A549 (cell line): Measurements from ENCODE around the gene HCRTR1. TPM values are rescaled to one million over a fixed set of nuclear protein-coding genes. Genes with fewer than 3 reads are reported as not detected.

ENCODE experiments used
- ATAC-seq, 2 experiments: fragments of 200-7000 bp in 1 of 2; fragments of >200 bp in 1 of 2; cut with Nextera tagmentation in 1 of 2; cut with Tn5 transposase in 1 of 2; 3 replicates each; pipeline versions ENCODE4 v1.8.0 to v1.9.1; 2018 to 2020; ENCODE audit warnings: mild to moderate bottlenecking in 1 of 2, moderate library complexity in 1 of 2
- CTCF ChIA-PET: fragments of 300-600 bp; sonication (Branson Sonifier 250); formaldehyde crosslinking; extraction: SDS; loops from one replicate; lab custom pipeline; 2021; ENCODE audit warnings: antibody characterized with exemption, inconsistent platforms; lab: Yijun Ruan, JAX
- POLR2A ChIA-PET: fragments of 350-600 bp; formaldehyde crosslinking; extraction: SDS; loops from one replicate; lab custom pipeline; 2021; ENCODE audit warnings: antibody characterized with exemption, inconsistent platforms; lab: Yijun Ruan, JAX
- DNase-seq, 2 experiments: peaks; one replicate each; pipeline versions ENCODE4 v3.0.0 to v3.0.0-alpha.2; 2011 to 2016; ENCODE audit warnings: low read depth in 1 of 2, low spot score in 1 of 2
- FAIRE-seq: peaks from 2 replicates; lab custom pipeline; 2011; peaks lifted over from hg19 to GRCh38; lab: Jason Lieb, UNC
- H3K27ac ChIP-seq, 2 experiments: fragments of >200 bp; sonication (Bioruptor Twin); formaldehyde crosslinking; 3 replicates each; pipeline ENCODE4 v1.5.1; 2016 to 2017
- H3K4me1 ChIP-seq: fragments of >200 bp; sonication (Bioruptor Twin); formaldehyde crosslinking; 3 replicates; pipeline ENCODE4 v1.6.1; 2016
- H3K4me2 ChIP-seq: fragments of >200 bp; sonication (Bioruptor Twin); formaldehyde crosslinking; 3 replicates; pipeline ENCODE4 v1.6.1; 2016
- H3K4me3 ChIP-seq: fragments of >200 bp; sonication (Bioruptor Twin); formaldehyde crosslinking; 3 replicates; pipeline ENCODE4 v1.5.1; 2016
- H3K9me3 ChIP-seq: fragments of >200 bp; sonication (Bioruptor Twin); formaldehyde crosslinking; 3 replicates; pipeline ENCODE4 v1.6.1; 2016
- CBX2 ChIP-seq: fragments of 200-600 bp; sonication (generic); IDR thresholded peaks from 2 replicates; pipeline ENCODE4 v1.6.1; 2016; ENCODE audit warnings: low read depth, mild to moderate bottlenecking, borderline replicate concordance
- CBX8 ChIP-seq: fragments of 200-600 bp; sonication (generic); IDR thresholded peaks from 2 replicates; pipeline ENCODE4 v1.6.1; 2016
- CEBPB ChIP-seq, 2 experiments: fragments of >200 bp in 1 of 2; sonication (Bioruptor Twin) in 1 of 2; formaldehyde crosslinking in 1 of 2; IDR thresholded peaks; 2 replicates each; pipeline ENCODE4 v1.6.1; 2012 to 2016
- CHD4 ChIP-seq: fragments of 200-600 bp; sonication (generic); IDR thresholded peaks from 2 replicates; pipeline ENCODE4 v1.6.1; 2016; ENCODE audit warnings: antibody characterized with exemption, mild to moderate bottlenecking, borderline replicate concordance
- ESRRA ChIP-seq: fragments of 150-350 bp; IDR thresholded peaks from 2 replicates; pipeline ENCODE4 v1.6.1; 2014; ENCODE audit warnings: mild to moderate bottlenecking, low read length, borderline replicate concordance
- FOSB ChIP-seq: fragments of 250-450 bp; sonication (Bioruptor Pico); IDR thresholded peaks from 2 replicates; pipeline ENCODE4 v1.5.0; 2020; ENCODE audit warnings: mild to moderate bottlenecking, moderate library complexity
- FOSL2 ChIP-seq, 2 experiments: fragments of 450-650 bp in 1 of 2; fragments of >200 bp in 1 of 2; sonication (Bioruptor Twin) in 1 of 2; formaldehyde crosslinking; IDR thresholded peaks; 2 replicates each; pipeline versions ENCODE4 v1.5.0 to v1.6.1; 2016 to 2020; ENCODE audit warnings: mild to moderate bottlenecking in 1 of 2, moderate library complexity in 1 of 2
- FOXS1 ChIP-seq: fragments of 250-450 bp; sonication (Bioruptor Pico); IDR thresholded peaks from 2 replicates; pipeline ENCODE4 v1.5.0; 2020; ENCODE audit warnings: mild to moderate bottlenecking, moderate library complexity
- GATA3 ChIP-seq: IDR thresholded peaks from 2 replicates; pipeline ENCODE4 v1.6.1; 2012; ENCODE audit warnings: borderline replicate concordance
- HDAC2 ChIP-seq: fragments of 200-600 bp; sonication (generic); IDR thresholded peaks from 2 replicates; pipeline ENCODE4 v1.6.1; 2016
- HEYL ChIP-seq: fragments of 250-450 bp; sonication (Bioruptor Pico); IDR thresholded peaks from 2 replicates; pipeline ENCODE4 v1.8.0; 2021; ENCODE audit warnings: mild to moderate bottlenecking, moderate library complexity
- HOXA7 ChIP-seq: fragments of 250-450 bp; sonication (Bioruptor Pico); IDR thresholded peaks from 2 replicates; pipeline ENCODE4 v1.5.0; 2020; ENCODE audit warnings: mild to moderate bottlenecking, moderate library complexity
- HOXB13 ChIP-seq: fragments of 250-450 bp; sonication (Bioruptor Pico); IDR thresholded peaks from 2 replicates; pipeline ENCODE4 v1.5.0; 2020; ENCODE audit warnings: low read depth, mild to moderate bottlenecking, moderate library complexity
- HOXB5 ChIP-seq: fragments of 250-450 bp; sonication (Bioruptor Pico); IDR thresholded peaks from 2 replicates; pipeline ENCODE4 v1.5.0; 2020; ENCODE audit warnings: mild to moderate bottlenecking, moderate library complexity
- JUNB ChIP-seq: fragments of >200 bp; sonication (Bioruptor Twin); formaldehyde crosslinking; IDR thresholded peaks from 2 replicates; pipeline ENCODE4 v1.6.1; 2016
- MAFK ChIP-seq: fragments of 450-650 bp; IDR thresholded peaks from 2 replicates; pipeline ENCODE4 v1.6.1; 2014; ENCODE audit not compliant: partially characterized antibody
- MYC ChIP-seq: IDR thresholded peaks from 2 replicates; pipeline ENCODE4 v1.6.1; 2012; ENCODE audit warnings: mild to moderate bottlenecking, inconsistent platforms, low read length, improper control_type of control experiment, borderline replicate concordance
- NR3C1 ChIP-seq: fragments of >200 bp; sonication (Bioruptor Twin); formaldehyde crosslinking; IDR thresholded peaks from 3 replicates; pipeline ENCODE4 v1.6.1; 2017
- PHF8 ChIP-seq: fragments of 200-600 bp; sonication (generic); IDR thresholded peaks from 2 replicates; pipeline ENCODE4 v1.6.1; 2016; ENCODE audit warnings: low read depth, mild to moderate bottlenecking, antibody characterized with exemption, moderate library complexity, borderline replicate concordance
- POLR2A ChIP-seq: IDR thresholded peaks from 2 replicates; pipeline ENCODE4 v1.6.1; 2012; ENCODE audit warnings: mild to moderate bottlenecking, low read length
- RAD21 ChIP-seq, 2 experiments: fragments of >200 bp in 1 of 2; sonication (Bioruptor Twin) in 1 of 2; formaldehyde crosslinking in 1 of 2; IDR thresholded peaks in 1 of 2; conservative IDR thresholded peaks in 1 of 2; 2 replicates in 1 of 2; 3 replicates in 1 of 2; pipeline ENCODE4 v1.6.1; 2012 to 2018; ENCODE audit warnings: inconsistent platforms in 1 of 2
- RARB ChIP-seq: fragments of 250-450 bp; sonication (Bioruptor Pico); IDR thresholded peaks from 2 replicates; pipeline ENCODE4 v1.8.0; 2021; ENCODE audit warnings: mild to moderate bottlenecking, moderate library complexity
- RFX5 ChIP-seq: fragments of 450-650 bp; IDR thresholded peaks from 2 replicates; pipeline ENCODE4 v1.7.1; 2014; ENCODE audit warnings: antibody characterized with exemption, mild to moderate bottlenecking, moderate library complexity
- SMC3 ChIP-seq: fragments of >200 bp; sonication (Bioruptor Twin); formaldehyde crosslinking; IDR thresholded peaks from 3 replicates; pipeline ENCODE4 v1.6.1; 2018; ENCODE audit warnings: inconsistent platforms
- SREBF2 ChIP-seq: fragments of 450-650 bp; IDR thresholded peaks from 2 replicates; pipeline ENCODE4 v1.6.1; 2014; ENCODE audit warnings: mild to moderate bottlenecking, moderate library complexity
- TFCP2L1 ChIP-seq: fragments of 250-450 bp; sonication (Bioruptor Pico); IDR thresholded peaks from 2 replicates; pipeline ENCODE4 v1.5.0; 2021; ENCODE audit warnings: mild to moderate bottlenecking
- ZC3H11A ChIP-seq: fragments of 450-650 bp; IDR thresholded peaks from 2 replicates; pipeline ENCODE4 v1.6.1; 2014; ENCODE audit warnings: antibody characterized with exemption, mild to moderate bottlenecking
- ZFP36 ChIP-seq: fragments of 450-650 bp; IDR thresholded peaks from 2 replicates; pipeline ENCODE4 v1.6.1; 2014; ENCODE audit warnings: borderline replicate concordance; ENCODE audit not compliant: partially characterized antibody
- ZNF302 ChIP-seq: fragments of 250-450 bp; sonication (Bioruptor Pico); IDR thresholded peaks from 2 replicates; pipeline ENCODE4 v1.9.0; 2021; ENCODE audit warnings: inconsistent platforms, mild to moderate bottlenecking, moderate library complexity
- WGBS: methylation state at CpG from one replicate; pipeline ENCODE4 v1.1.6; 2017; ENCODE audit errors: missing lambda C conversion rate; 5-methylcytosine and 5-hydroxymethylcytosine counted together
- polyA plus RNA-seq, 4 experiments: library from polyadenylated mRNA; depleted of rRNA in 3 of 4; stranded (reverse); fragments of >200 nt; fragmentation: RNase III in 1 of 4; extraction: RNeasy Plus Mini Kit Qiagen cat#74134 plus additional on column Dnase treatment in 1 of 4; gene quantifications; 2 replicates in 3 of 4; 3 replicates in 1 of 4; pipeline ENCODE4 v1.2.3, GENCODE V29; 2011 to 2017
- TF ChIP-seq, protein P1 (sequence below): IDR thresholded peaks from 2 replicates; pipeline ENCODE4 v1.6.1; 2012
- TF ChIP-seq, protein P2 (sequence below): fragments of >200 bp; sonication (Bioruptor Twin); formaldehyde crosslinking; IDR thresholded peaks from 2 replicates; pipeline ENCODE4 v1.6.1; 2016
- TF ChIP-seq, protein P3 (sequence below): fragments of >200 bp; sonication (Bioruptor Twin); formaldehyde crosslinking; IDR thresholded peaks from 3 replicates; pipeline ENCODE4 v1.6.1; 2016
- TF ChIP-seq, protein P4 (sequence below): IDR thresholded peaks from 2 replicates; pipeline ENCODE4 v1.6.1; 2012
- TF ChIP-seq, protein P5 (sequence below): fragments of 150-350 bp; IDR thresholded peaks from 2 replicates; pipeline ENCODE4 v1.6.1; 2014; ENCODE audit warnings: low read depth, mild to moderate bottlenecking, low read length
- TF ChIP-seq, protein P6 (sequence below): fragments of 250-450 bp; sonication (Bioruptor Pico); IDR thresholded peaks from 2 replicates; pipeline ENCODE4 v1.5.0; 2020; ENCODE audit warnings: low read depth, mild to moderate bottlenecking, moderate library complexity
- TF ChIP-seq, protein P7 (sequence below): fragments of 250-450 bp; sonication (Bioruptor Pico); IDR thresholded peaks from 2 replicates; pipeline ENCODE4 v1.5.0; 2021; ENCODE audit warnings: mild to moderate bottlenecking, moderate library complexity, borderline replicate concordance

The HCRTR1 gene
- polyA plus RNA-seq, 2 of the 4 experiments (the other 2 are of a cell fraction), result not detected

DNA sequence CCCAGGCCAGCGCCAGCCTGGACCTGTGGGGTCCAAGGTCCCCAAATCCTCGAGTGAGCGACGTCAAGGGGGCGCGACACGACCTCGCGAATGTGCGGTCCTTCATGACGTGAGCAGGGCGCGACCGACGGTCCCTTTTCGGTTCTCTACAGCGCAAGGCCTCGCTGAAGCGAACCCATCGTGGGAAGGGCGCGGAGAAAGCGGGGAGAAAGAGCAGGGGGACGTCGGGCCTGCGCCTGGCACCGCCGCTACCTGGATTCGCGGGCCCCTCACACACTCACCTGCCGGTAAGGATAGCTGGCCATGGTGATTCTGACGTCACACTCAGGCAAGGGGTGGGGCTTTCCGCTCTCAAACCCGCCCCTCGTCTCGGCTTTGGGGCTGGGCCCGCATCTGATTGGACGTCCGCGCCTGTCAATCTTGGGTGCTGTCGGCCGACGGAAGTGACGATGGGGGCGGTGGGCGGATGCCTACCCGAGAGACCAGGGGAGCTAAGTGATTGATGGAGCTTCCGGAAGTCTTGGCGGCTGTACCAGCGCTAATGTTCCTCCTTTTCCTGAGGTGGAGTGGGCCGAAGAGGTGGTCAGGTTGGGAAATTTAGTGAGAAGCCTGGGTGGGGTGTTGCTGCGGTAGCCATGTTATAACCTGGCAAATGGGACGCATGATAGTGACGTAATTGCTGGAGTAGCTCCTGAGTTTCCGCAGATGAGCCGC is 27.2 kb downstream of the HCRTR1 start, which contains the start of gene PEF1:
TSS of gene PEF1 (minus strand) at position 317 of the 714 bp plus-strand sequence. CDS start at position 305, 12 bp downstream.
- peaks cover 15% of the 10 kb centered on the region for H3K4me1 ChIP-seq
- ChIA-PET POLR2A (interaction anchor here (0.8 to 1.2 kb wide), 11 partner anchors 9 to 144 kb away, joined by 3 to 7 read pairs (median 4); no protein-coding TSS in a partner anchor), CTCF (interaction anchor here (0.5 to 1.4 kb wide), 6 partner anchors 12 to 159 kb away, joined by 3 to 5 read pairs (median 3); no protein-coding TSS in a partner anchor)
- FAIRE-seq (no peak), DNase-seq (peak; percentile 95 to 98), ATAC-seq (peak; percentile 91 to 96)
- H3K27ac ChIP-seq, result peak within 1 kb of the TSS; percentile 97 to 98
- H3K4me2 ChIP-seq, result peak within 1 kb of the TSS; percentile 98
- no peaks in the 10 kb centered on the region for H3K9me3 ChIP-seq
- peak within 1 kb of the TSS; percentile 77 for H3K4me3 ChIP-seq
- WGBS, result 0% methylated on average over 6 of the region's 56 CpGs
- TF ChIP-seq HOXA7 (CRISPR knock-in tag), result no peak
- no peak for TF ChIP-seq CBX2
- TF ChIP-seq RFX5, result peak; percentile 66; the same call in 1 of the 2 replicates
- TF ChIP-seq CHD4, result no peak
- TF ChIP-seq HDAC2, result no peak
- no peak for TF ChIP-seq RAD21 (conservative IDR thresholded peaks at IDR 0.05 in 1 of 2, IDR thresholded peaks at IDR 0.05 in 1 of 2)
- TF ChIP-seq, protein P1, sequence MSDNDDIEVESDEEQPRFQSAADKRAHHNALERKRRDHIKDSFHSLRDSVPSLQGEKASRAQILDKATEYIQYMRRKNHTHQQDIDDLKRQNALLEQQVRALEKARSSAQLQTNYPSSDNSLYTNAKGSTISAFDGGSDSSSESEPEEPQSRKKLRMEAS, result peak; percentile 48; the same call in 1 of the 2 replicates
- TF ChIP-seq FOSL2 (IDR thresholded peaks at IDR 0.05), result no peak
- no peak for TF ChIP-seq FOSL2 (CRISPR knock-in tag; IDR thresholded peaks at IDR 0.05)
- TF ChIP-seq PHF8, result peak; percentile 69
- TF ChIP-seq CBX8, result no peak
- TF ChIP-seq MYC, result no peak
- no peak; the same call in 1 of the 2 replicates for TF ChIP-seq ZC3H11A
- no peak for TF ChIP-seq RARB (CRISPR knock-in tag)
- TF ChIP-seq ZNF302 (CRISPR knock-in tag), result no peak
- no peak for TF ChIP-seq SREBF2
- no peak; the same call in 1 of the 2 replicates for TF ChIP-seq ESRRA
- TF ChIP-seq CEBPB (IDR thresholded peaks at IDR 0.05), result no peak
- no peak for TF ChIP-seq ZFP36
- TF ChIP-seq, protein P2, sequence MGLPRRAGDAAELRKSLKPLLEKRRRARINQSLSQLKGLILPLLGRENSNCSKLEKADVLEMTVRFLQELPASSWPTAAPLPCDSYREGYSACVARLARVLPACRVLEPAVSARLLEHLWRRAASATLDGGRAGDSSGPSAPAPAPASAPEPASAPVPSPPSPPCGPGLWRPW, result no peak
- peak; percentile 15; the same call in 1 of the 2 replicates for TF ChIP-seq POLR2A
- no peak for TF ChIP-seq SMC3
- no peak for TF ChIP-seq NR3C1
- TF ChIP-seq, protein P3, sequence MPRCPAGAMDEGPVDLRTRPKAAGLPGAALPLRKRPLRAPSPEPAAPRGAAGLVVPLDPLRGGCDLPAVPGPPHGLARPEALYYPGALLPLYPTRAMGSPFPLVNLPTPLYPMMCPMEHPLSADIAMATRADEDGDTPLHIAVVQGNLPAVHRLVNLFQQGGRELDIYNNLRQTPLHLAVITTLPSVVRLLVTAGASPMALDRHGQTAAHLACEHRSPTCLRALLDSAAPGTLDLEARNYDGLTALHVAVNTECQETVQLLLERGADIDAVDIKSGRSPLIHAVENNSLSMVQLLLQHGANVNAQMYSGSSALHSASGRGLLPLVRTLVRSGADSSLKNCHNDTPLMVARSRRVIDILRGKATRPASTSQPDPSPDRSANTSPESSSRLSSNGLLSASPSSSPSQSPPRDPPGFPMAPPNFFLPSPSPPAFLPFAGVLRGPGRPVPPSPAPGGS, result no peak
- TF ChIP-seq HOXB5 (CRISPR knock-in tag), result peak; percentile 98
- no peak for TF ChIP-seq HEYL (CRISPR knock-in tag)
- TF ChIP-seq TFCP2L1 (CRISPR knock-in tag), result no peak
- TF ChIP-seq, protein P4, sequence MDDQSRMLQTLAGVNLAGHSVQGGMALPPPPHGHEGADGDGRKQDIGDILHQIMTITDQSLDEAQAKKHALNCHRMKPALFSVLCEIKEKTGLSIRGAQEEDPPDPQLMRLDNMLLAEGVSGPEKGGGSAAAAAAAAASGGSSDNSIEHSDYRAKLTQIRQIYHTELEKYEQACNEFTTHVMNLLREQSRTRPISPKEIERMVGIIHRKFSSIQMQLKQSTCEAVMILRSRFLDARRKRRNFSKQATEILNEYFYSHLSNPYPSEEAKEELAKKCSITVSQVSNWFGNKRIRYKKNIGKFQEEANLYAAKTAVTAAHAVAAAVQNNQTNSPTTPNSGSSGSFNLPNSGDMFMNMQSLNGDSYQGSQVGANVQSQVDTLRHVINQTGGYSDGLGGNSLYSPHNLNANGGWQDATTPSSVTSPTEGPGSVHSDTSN, result peak; percentile 96
- TF ChIP-seq, protein P5, sequence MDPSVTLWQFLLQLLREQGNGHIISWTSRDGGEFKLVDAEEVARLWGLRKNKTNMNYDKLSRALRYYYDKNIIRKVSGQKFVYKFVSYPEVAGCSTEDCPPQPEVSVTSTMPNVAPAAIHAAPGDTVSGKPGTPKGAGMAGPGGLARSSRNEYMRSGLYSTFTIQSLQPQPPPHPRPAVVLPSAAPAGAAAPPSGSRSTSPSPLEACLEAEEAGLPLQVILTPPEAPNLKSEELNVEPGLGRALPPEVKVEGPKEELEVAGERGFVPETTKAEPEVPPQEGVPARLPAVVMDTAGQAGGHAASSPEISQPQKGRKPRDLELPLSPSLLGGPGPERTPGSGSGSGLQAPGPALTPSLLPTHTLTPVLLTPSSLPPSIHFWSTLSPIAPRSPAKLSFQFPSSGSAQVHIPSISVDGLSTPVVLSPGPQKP, result no peak
- TF ChIP-seq JUNB, result no peak
- no peak for TF ChIP-seq HOXB13 (CRISPR knock-in tag)
- TF ChIP-seq, protein P6, sequence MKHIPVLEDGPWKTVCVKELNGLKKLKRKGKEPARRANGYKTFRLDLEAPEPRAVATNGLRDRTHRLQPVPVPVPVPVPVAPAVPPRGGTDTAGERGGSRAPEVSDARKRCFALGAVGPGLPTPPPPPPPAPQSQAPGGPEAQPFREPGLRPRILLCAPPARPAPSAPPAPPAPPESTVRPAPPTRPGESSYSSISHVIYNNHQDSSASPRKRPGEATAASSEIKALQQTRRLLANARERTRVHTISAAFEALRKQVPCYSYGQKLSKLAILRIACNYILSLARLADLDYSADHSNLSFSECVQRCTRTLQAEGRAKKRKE (CRISPR knock-in tag), result no peak
- TF ChIP-seq, protein P7, sequence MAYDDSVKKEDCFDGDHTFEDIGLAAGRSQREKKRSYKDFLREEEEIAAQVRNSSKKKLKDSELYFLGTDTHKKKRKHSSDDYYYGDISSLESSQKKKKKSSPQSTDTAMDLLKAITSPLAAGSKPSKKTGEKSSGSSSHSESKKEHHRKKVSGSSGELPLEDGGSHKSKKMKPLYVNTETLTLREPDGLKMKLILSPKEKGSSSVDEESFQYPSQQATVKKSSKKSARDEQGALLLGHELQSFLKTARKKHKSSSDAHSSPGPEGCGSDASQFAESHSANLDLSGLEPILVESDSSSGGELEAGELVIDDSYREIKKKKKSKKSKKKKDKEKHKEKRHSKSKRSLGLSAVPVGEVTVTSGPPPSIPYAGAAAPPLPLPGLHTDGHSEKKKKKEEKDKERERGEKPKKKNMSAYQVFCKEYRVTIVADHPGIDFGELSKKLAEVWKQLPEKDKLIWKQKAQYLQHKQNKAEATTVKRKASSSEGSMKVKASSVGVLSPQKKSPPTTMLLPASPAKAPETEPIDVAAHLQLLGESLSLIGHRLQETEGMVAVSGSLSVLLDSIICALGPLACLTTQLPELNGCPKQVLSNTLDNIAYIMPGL, result no peak
- no peak for TF ChIP-seq FOXS1 (CRISPR knock-in tag)
- TF ChIP-seq GATA3, result no peak
- TF ChIP-seq MAFK, result no peak
- no peak for TF ChIP-seq FOSB (CRISPR knock-in tag)
